GM19324 (cell line): ENCODE data around the gene LIPT1.
"Not testable (repeated sequence)": the region's sequence is repeated elsewhere in the genome, so short reads cannot be mapped to it uniquely, and the experiment has no call there.

Experiments used
- ATAC-seq: cut with Tn5 transposase; IDR thresholded peaks from one replicate; pipeline ENCODE4 v1.9.1; 2021; ENCODE audit warnings: mild to moderate bottlenecking, moderate library complexity; ENCODE audit not compliant: unreplicated experiment, low FRiP score

Gene LIPT1

DNA sequence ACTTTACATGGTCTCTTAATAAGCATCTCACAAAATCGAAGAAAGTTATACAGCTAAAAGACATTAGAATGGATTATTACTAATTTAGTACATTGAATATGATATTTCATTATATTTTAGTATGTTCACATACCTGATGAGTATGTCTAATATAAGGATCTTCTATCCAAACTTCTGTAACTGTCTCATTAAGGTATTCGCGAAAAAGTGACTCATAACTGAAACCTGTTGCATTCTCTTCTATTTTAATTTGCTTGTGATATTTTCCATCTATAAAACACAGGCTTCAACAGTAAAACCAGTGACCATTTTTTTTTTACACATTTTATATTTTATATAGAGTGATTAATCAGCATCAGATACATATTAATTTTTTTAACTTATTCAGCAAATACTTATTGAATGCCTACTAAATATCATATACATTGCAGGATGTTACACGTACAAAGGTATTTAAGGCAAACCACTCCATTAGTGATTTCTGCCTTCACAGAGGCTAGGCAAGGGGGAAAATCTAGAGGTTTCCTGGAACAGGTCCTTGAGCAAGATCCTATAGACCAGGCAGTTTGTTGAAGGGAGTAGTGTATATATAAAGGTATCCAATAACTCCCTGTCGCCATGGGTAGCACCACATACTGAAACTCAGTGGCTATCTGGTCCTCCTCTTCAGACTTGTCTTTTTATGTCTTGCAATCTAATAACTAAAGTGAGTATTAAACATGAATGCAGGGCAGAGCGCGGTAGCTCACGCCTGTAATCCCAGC lies 16.8 kb downstream of the LIPT1 start:
- no peak for ATAC-seq

DNA sequence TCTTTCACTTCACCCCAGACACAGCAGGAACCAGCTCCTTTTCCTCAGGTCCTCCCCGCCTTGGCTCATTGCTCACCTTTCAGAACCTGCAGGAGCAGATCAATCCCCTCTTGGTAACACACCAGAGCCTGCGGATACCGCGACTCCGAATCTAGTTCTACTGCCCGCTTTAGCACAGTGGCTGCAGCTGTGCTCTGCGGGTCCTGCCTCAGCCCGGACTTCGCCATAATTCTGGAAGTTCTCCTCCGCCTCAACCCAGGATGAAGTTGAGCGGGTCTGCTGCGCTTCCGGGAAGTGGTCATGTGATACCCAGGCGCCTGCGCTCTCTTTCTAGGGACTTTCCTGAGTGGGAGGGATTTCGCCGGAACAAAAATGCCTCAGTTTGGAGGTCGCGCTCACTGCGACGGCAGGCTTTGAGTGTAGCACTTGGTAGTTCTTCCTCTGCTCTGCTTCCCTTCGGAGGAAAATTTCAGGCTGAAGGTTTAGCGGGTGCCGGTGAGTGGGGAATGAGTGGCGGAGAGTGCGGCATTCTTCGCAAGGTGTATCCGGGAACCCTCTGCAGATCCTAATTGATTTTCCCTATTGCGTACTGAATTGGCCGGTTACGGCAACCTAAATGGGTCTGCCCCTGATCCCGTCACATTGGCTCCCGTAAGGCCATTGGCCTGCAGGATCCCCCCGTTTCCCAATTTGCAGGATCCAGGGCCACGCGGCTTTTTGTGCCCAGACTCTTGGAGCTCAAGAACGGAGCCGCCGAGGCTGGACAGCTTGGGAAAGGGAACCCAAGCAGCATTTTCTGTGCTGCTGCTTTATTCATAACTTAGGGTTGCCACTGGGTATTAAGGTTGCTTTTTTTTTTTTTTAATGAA lies 26.2 kb downstream of the LIPT1 start, which contains the start of the genes MITD1 and MRPL30:
Gene MITD1 (minus strand): TSS at position 304 of the 869 bp plus-strand sequence. CDS start 77 bp downstream, at position 227.
Gene MRPL30 (plus strand): TSS at position 430 of the 869 bp plus-strand sequence. CDS start 5,020 bp downstream, outside the sequence.
- ATAC-seq = peak; percentile 91

DNA sequence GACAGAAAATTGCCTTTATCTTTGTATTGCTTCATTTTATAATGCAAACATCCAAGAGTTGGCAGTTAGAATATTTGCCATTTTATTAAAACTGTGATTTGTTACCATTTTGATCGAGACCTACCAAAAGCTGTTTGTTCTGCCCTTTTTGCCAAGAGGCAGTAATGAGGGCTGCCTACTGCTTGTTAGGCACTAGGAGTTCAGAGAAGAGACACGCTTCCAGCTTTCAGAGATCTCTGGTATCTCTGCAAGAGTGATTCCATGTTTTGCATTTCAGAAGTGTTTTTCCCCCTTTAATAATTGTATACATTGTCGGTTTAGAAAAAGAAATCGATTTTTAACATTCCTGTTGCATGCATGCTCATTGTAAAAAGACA lies 26.8 kb downstream of the LIPT1 start:
- ATAC-seq = no peak

DNA sequence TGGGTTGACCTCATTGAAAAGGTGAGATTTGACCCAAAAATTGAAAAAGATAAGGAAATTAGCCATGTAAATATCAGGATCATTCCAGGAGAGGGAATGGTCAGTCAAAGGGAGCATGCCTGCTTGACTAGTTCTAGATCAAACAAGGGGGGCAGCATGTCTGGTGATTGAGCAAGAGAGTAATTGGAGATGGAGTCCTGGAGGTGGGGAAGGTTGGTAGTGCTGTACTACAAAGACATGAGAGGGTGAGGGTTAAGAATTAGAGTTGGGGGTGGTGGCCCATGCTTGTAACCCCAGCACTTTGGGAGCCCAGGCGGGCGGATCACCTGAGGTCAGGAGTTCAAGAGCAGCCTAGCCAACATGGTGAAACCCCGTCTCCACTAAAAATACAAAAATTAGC lies 28.3 kb downstream of the LIPT1 start:
- ATAC-seq = no peak

DNA sequence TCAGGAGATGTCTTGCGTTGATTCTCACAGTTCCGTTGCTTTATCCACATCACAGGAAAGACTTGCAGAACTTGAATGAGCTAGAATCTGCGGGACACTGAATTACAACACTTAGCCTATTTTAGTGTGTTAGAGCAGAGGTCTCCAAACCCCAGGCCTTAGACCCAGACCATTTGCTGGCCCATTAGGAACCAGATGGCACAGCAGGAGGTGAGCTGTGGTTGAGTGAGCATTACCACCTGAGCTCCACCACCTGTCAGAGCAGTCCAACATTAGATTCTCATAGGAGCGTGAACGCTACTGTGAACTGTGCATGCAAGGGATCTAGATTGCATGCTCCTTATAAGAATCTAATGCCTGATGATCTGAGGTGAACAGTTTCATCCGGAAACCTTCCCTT lies 30.0 kb downstream of the LIPT1 start:
- ATAC-seq = no peak

DNA sequence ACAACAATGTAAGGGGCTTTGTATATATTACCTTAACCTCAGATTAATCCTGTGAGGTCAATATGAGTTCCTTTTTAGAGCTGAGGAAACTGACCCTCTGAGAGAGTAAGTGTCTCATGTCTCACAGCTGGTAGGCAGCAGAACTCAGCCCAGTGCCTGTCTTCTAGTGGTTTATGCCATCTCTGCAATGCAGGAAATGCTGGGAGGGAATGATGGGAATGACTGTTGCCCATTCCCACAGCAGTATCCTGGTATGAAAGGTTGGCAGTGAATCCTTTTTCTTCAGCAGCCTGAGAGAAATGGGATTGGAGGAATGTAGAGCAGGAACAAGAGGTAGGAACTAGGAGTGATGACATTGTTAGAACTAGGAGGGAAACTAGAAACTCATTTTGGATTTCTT lies 32.2 kb downstream of the LIPT1 start:
- no peak for ATAC-seq

DNA sequence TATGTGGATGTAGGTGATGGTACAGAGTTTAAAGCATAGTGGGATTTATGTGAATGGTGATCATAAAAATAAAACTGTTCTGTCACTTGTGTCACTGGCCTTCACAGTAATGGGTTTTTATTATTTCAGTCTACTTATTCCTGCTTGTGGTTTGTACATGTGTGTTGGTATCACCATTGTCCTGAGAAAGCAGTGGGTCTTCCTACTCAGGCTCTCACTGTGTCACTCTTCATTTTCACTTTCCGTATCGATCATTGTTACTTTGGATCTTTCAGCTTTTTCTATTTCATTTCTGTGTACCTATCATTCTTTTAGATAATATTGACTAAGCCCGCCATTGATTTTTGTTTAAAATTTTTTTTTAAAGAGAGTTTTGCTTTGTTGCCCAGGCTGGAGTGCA lies 33.6 kb downstream of the LIPT1 start:
- no peak for ATAC-seq

DNA sequence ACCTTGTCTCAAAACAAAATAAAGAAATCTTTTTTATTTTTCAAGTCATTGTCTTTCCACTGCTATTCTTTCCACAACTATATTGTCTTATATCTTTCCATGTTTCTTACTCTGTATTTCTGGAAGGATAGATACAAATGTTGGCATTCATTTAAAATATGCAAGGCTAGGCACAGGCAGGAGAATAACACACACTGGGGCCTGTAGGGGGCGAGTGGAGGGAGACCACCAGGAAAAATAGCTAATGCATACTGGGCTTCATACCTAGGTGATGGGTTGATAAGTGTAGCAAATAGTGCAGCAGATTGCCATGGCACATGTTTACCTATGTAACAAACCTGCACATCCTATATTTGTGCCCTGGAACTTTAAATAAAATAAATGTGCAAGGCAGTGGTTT lies 35.8 kb downstream of the LIPT1 start:
- ATAC-seq = no peak

DNA sequence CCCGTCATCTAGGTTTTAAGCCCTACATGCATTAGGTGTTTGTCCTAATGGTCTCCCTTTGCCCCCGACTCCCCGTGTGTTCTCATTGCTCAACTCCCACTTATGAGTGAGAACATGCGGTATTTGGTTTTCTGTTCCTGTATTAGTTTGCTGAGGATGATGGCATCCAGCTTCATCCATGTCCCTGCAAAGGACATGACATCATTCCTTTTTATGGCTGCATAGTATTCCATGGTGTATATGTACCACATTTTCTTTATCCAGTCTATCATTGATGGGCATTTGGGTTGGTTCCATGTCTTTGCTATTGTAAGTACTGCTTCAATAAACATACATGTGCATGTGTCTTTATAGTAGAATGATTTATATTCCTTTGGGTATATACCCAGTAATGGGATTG lies 37.6 kb downstream of the LIPT1 start:
- ATAC-seq = not testable (repeated sequence)

DNA sequence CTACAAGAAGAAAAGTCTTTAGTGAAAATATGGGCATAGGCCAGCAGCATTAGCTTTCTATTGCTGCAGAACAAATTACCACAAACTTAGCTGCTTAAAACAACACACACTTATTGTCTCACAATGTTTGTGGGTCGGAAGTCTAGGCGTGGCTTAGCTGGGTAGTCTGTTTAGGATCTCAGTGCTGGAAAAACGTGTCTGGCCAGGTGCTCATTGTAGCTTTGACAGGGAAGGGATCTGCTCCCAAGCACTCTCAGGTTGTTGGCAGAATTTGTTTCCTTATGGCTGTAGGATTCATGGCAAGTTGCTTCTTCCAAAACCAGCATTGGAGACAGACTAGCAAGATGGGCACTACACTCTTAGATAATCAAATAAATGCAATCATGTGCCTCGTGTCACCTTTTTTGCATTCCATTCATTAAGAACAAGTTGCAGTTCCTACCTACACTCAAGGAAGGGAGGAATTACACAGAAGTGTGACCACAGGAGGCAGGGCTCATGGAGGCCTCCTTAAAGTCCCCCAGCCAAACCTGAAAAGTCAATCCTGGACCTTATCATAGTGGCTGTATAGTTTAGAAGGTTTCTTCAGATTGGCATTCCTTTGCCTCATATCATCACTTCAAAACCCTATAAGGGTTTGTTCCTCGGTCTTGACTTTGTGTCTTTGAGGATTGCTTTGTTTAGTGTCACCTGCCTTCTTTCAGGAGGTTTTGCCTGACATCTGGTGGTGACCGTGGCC lies 43.5 kb downstream of the LIPT1 start:
- no peak for ATAC-seq

DNA sequence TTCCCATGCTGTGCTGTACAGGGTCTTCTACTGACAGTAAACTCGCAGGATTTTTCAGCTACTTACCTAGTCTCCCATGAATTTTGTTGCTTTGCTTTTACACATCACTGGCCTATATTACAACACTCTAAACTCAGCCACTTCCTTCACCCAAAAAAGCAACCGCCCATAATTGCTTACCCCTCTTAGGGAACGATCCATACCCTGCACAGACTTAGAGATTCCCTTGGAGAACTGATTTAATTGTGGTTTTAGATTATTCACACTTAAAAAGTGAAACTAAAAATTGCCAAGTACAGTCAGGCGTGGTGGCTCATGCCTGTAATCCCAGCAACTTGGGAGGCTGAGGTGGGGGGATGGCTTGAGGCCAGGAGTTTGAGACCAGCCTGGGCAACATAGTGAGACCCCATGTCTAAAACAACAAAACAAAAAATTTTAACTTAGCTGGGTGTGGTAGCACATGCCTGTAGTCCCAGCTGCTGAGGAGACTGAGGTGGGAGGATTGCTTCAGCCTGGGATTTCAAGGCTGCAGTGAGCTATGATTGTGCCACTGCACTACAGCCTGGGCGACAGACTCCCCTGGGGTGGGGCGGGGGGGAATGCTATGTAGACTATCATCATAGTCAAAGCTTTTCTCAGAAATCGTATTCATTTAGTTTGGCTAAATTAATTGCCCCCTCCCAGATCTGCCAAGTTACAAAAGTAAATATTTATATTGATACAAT lies 45.5 kb downstream of the LIPT1 start:
- ATAC-seq = no peak

DNA sequence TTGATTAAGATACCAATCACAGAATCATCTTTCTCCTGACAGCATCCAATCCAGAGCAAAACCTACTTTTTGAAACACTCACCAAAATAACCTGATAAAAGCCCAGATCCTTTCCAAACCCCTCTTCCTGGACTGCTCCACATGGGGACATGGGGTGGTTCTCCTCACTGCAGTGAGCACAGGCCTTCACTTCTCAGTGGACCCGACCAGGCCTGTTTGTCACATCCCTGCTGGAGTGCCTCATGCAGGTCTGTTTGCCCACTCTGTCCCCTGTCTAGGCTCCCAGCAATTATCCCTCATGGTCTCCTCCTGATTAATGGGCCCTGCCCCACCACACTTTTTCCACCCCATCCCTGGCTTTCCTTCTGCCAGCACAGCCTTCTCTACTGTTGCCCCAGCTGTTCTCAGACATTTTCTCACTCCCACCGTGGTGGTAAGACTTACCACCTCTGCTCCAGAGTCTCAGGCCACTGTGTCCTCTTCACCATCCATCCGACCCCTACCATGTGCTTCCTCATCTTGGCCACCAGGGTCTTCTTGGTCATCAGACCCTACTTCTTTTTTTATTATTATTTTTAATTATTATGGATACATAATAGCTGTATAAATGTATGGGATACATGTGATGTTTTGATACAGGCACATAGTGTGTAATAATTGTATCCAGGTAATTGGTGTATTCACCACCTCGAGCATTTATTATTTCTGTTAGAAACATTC lies 47.4 kb downstream of the LIPT1 start:
- no peak for ATAC-seq

DNA sequence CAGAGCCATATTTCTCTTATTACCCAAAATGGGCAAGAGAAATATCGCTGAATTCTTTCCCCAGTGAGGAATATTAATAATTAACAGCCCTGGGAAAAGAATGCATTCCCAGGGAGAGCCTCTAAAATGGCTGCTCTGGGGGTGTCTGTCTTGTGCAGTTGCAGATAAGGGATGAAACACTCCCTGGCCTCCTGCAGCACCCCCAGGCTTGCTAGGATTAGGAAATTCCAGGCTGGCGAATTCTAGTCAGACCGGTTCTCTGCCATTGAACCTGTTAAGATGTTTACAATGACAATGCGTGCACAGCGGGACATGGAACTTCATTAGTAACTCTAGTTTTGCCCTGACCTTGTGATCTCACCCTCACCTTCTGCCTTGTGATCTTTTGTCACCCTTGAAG lies 50.7 kb downstream of the LIPT1 start:
- no peak for ATAC-seq
